HCT116 (cell line): Measurements from ENCODE around the gene IMMP2L.

ENCODE experiments used
- MAX ChIP-seq: IDR thresholded peaks from 2 replicates; pipeline ENCODE4 v1.6.1; 2012
- SRF ChIP-seq: IDR thresholded peaks from 2 replicates; pipeline ENCODE4 v1.6.1; 2012; ENCODE audit warnings: low read depth
- YY1 ChIP-seq: IDR thresholded peaks from 2 replicates; pipeline ENCODE4 v1.6.1; 2011; ENCODE audit warnings: low read length, low read depth, moderate library complexity, mild to moderate bottlenecking; ENCODE audit not compliant: insufficient replicate concordance; ENCODE audit errors: extremely low read depth
- TF ChIP-seq, protein P1 (sequence below), 3 experiments: fragments of 200-600 bp in 1 of 3; sonication (generic) in 1 of 3; IDR thresholded peaks in 2 of 3; conservative IDR thresholded peaks in 1 of 3; 2 replicates each; pipeline ENCODE4 v1.5.1; 2012 to 2017; ENCODE audit warnings: low read depth in 2 of 3, low read length in 2 of 3, antibody characterized with exemption in 1 of 3, borderline replicate concordance in 1 of 3, control low read depth in 1 of 3, mild to moderate bottlenecking in 1 of 3, mixed read lengths in 1 of 3, mixed run types in 1 of 3, moderate library complexity in 1 of 3; ENCODE audit not compliant: insufficient read depth in 1 of 3

- TF ChIP-seq SRF (no peak), MAX (no peak), YY1 (no peak)
- TF ChIP-seq, protein P1, sequence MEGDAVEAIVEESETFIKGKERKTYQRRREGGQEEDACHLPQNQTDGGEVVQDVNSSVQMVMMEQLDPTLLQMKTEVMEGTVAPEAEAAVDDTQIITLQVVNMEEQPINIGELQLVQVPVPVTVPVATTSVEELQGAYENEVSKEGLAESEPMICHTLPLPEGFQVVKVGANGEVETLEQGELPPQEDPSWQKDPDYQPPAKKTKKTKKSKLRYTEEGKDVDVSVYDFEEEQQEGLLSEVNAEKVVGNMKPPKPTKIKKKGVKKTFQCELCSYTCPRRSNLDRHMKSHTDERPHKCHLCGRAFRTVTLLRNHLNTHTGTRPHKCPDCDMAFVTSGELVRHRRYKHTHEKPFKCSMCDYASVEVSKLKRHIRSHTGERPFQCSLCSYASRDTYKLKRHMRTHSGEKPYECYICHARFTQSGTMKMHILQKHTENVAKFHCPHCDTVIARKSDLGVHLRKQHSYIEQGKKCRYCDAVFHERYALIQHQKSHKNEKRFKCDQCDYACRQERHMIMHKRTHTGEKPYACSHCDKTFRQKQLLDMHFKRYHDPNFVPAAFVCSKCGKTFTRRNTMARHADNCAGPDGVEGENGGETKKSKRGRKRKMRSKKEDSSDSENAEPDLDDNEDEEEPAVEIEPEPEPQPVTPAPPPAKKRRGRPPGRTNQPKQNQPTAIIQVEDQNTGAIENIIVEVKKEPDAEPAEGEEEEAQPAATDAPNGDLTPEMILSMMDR (IDR thresholded peaks at IDR 0.05 in 2 of 3, conservative IDR thresholded peaks at IDR 0.05 in 1 of 3; ENCODE audit: borderline replicate concordance in 1 of 3, insufficient read depth in 1 of 3, low read depth in 2 of 3, low read length in 2 of 3): no peak
These were observed 550.8 kb downstream of the IMMP2L start for GRCh38 chr7:111011520-111011919.
